NB4 (cell line): Measurements from ENCODE around the gene KCNQ5.

ENCODE experiments used
- DNase-seq: peaks from one replicate; pipeline ENCODE4 v3.0.0; 2010; ENCODE audit warnings: low read depth
- H3K4me3 ChIP-seq: one replicate; pipeline ENCODE4 v1.5.1; 2011; ENCODE audit warnings: mild to moderate bottlenecking, low read depth, low read length, moderate library complexity
- MAX ChIP-seq: IDR thresholded peaks from 2 replicates; pipeline ENCODE4 v1.6.1; 2011; ENCODE audit warnings: low read depth, low read length
- MYC ChIP-seq: IDR thresholded peaks from 2 replicates; pipeline ENCODE4 v1.6.1; 2011; ENCODE audit warnings: low read depth, low read length
- POLR2A ChIP-seq: IDR thresholded peaks from 2 replicates; pipeline ENCODE4 v1.6.1; 2011; ENCODE audit warnings: mild to moderate bottlenecking; ENCODE audit not compliant: insufficient read length; ENCODE audit errors: extremely low read depth
- TF ChIP-seq, protein P1 (sequence below): IDR thresholded peaks from one replicate; pipeline ENCODE4 v1.5.1; 2012; ENCODE audit warnings: low read depth, low read length

KCNQ5 gene

DNA sequence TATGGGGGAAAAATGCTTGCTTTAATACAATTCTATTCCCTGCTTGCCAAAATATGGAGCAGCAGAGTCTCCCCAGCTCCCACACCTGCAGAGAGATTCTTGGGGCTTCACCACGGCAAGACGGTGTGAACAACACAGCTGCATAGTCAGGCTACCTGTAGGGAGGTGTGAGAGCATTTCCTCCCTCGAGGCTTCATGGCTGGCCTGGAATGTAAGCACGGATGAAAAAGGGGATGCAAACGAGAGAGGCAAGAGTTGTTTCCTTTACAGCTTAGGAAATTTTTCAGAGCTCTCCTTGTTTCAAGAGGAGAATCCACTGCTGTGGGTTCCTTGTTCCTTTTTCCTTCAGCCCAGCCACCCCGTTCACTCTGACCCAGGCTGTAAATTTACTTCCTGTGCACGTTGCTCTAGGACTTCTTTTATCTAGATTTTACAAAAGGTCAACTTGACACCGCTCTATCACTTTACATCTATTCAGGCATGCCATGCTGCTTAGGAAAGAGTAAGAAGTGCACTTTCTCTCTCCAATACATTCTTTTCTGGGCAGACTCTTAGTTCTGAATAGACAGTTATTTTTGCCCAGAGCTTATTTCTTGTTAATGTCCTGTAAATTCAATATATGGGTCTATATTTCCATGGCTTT is 406.4 kb downstream of the KCNQ5 start:
- TF ChIP-seq POLR2A (no peak), MYC (no peak), MAX (no peak)
- TF ChIP-seq, protein P1, sequence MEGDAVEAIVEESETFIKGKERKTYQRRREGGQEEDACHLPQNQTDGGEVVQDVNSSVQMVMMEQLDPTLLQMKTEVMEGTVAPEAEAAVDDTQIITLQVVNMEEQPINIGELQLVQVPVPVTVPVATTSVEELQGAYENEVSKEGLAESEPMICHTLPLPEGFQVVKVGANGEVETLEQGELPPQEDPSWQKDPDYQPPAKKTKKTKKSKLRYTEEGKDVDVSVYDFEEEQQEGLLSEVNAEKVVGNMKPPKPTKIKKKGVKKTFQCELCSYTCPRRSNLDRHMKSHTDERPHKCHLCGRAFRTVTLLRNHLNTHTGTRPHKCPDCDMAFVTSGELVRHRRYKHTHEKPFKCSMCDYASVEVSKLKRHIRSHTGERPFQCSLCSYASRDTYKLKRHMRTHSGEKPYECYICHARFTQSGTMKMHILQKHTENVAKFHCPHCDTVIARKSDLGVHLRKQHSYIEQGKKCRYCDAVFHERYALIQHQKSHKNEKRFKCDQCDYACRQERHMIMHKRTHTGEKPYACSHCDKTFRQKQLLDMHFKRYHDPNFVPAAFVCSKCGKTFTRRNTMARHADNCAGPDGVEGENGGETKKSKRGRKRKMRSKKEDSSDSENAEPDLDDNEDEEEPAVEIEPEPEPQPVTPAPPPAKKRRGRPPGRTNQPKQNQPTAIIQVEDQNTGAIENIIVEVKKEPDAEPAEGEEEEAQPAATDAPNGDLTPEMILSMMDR, result no peak
- no peak overlapping the region for H3K4me3 ChIP-seq
- peak; percentile 13 for DNase-seq

- no peak for TF ChIP-seq MYC
- no peak for TF ChIP-seq POLR2A
- TF ChIP-seq, protein P1, result no peak
- TF ChIP-seq MAX, result no peak
- no peak for DNase-seq
Measured at GRCh38 chr6:73028893-73029450, 407.1 kb downstream of the KCNQ5 start.

DNA sequence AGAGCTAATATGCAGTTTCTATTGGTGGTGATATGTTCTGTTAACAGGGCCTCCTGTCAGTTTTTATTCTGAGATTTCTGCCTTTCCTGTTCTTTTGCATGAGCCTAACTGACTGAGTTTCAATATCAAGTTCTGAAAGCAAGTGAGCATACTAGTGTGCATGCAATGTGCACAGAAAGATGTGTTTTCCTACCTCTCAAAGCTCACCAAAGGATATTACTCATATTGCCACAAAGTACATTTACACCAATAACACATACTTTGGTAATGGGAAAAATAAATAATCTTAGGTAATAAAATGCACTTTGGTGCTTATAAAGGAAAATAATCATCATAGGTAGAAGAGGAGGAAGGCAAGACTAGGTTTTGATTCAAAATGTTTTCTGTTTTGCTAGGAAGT is 408.4 kb downstream of the KCNQ5 start:
- TF ChIP-seq POLR2A, result no peak
- TF ChIP-seq MAX, result no peak
- TF ChIP-seq MYC, result no peak
- TF ChIP-seq, protein P1, result no peak
- DNase-seq, result no peak
- no peak overlapping the region for H3K4me3 ChIP-seq

More at GRCh38 chr6:73028893-73029450, 407.1 kb downstream of the KCNQ5 start:
- no peak overlapping the region for H3K4me3 ChIP-seq

- H3K4me3 ChIP-seq, result no peak overlapping the region
- no peak for DNase-seq
- TF ChIP-seq, protein P1, result no peak
- no peak for TF ChIP-seq MAX
- TF ChIP-seq MYC, result no peak
- no peak for TF ChIP-seq POLR2A
Measured at GRCh38 chr6:73030791-73031782, 409.2 kb downstream of the KCNQ5 start.

DNA sequence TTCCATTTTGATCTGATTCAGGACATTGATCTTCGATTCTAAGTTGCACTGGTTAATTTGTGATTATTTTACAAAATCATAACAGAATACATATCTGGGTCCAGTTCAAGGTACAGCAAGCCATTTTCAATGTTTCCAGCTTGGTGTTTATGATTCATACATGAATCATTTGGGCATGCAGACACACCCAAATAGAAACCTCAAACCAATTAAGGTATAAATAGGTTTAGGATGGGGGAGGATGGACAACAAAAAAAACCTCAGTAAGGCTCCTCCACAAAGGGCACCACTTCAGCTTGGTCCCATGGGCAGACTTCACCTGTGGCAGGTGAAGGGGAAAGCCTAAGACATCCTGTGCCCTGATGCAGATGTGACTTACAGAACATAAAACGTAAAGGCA is 410.7 kb downstream of the KCNQ5 start:
- no peak overlapping the region for H3K4me3 ChIP-seq
- TF ChIP-seq, protein P1, result no peak
- TF ChIP-seq POLR2A (no peak), MAX (no peak), MYC (no peak)
- peak; percentile 7 for DNase-seq
